ENCODE measurements around the gene SUFU.

Gene SUFU

DNA sequence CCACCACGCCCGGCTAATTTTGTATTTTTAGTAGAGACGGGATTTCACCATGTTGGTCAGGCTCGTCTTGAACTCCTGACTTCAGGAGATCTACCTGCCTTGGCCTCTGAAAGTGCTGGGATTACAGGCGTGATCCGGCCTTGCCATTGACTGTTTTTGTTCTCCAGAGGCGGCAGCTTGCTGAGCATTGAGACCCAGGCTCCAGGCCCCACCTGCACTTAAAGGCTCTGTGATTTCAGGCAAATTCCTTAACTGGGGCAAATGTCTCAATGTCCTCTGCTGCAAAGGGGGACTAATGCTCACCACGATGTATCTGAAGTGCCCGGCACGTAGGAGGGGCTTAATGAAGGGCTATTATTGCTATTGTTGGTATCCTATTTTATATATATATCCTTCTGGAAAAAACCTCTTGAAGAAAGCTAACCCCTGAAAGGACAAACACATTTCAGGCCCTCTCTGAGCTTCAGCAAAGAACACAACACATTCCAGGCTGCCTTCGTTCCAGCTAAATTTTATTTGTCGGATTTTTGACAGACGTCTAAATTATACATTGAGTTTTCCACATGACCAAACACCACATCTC lies 169.6 kb downstream of the SUFU start:
- no peak for DNase-seq (ENCODE audit: low spot score)
- TF ChIP-seq, protein P1, sequence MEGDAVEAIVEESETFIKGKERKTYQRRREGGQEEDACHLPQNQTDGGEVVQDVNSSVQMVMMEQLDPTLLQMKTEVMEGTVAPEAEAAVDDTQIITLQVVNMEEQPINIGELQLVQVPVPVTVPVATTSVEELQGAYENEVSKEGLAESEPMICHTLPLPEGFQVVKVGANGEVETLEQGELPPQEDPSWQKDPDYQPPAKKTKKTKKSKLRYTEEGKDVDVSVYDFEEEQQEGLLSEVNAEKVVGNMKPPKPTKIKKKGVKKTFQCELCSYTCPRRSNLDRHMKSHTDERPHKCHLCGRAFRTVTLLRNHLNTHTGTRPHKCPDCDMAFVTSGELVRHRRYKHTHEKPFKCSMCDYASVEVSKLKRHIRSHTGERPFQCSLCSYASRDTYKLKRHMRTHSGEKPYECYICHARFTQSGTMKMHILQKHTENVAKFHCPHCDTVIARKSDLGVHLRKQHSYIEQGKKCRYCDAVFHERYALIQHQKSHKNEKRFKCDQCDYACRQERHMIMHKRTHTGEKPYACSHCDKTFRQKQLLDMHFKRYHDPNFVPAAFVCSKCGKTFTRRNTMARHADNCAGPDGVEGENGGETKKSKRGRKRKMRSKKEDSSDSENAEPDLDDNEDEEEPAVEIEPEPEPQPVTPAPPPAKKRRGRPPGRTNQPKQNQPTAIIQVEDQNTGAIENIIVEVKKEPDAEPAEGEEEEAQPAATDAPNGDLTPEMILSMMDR (IDR thresholded peaks at IDR 0.05; ENCODE audit: extremely low read depth, missing control alignments), result no peak

DNA sequence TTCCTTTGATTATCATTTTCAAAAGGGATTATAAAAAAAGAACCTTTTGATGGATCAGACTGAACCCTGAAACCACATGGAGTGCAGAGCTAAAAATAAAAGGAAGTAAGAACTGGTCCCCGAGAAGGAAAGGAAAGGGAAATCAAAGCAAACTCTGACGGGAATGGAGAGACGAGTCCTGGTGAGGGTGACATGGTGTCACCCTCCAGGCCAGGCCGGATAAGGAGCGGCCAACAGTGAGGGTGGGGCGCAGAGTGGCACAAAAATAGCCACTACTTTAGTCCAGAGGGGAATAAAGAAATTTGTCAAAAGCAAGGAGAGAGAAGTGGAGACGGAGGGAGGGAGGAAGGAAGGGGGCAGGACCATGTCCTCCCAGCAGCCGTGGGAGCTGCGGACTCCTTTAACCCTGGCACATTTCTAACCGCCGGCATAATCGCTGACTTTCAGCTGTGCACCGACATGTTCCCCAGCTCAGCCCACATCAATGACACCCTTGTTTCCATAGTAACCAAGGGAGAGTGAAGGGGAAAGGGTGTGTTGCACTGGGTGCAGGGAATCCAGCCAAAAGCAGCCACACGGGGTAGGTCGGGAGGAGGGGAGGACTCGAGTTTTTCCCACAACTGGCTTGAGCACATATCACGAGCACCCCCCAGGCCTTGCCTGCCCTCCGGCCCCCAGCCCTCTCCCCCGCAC lies 170.2 kb downstream of the SUFU start:
- DNase-seq (ENCODE audit: low spot score), result peak; percentile 75
- TF ChIP-seq, protein P1 (IDR thresholded peaks at IDR 0.05; ENCODE audit: extremely low read depth, missing control alignments), result no peak

DNA sequence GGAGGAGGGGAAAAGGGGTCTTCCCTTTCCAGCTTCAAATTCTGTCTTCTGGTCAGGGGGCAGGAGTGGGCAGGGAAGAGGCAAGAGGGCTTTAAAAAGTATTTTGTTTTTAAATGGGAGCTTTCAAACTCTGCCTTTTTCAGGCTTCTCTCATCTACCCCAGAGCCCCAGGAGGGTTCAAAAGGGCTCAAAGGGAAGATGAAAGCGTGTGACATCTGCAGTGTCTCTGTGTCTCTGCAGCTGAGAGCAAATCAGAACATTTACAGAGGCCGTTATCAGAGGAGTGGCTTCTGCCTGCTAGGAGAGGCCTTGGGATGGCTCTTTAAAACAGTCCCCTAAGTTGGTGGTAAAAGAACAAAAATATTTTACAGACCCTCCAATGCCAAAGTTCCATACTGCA lies 170.8 kb downstream of the SUFU start:
- TF ChIP-seq, protein P1 (IDR thresholded peaks at IDR 0.05; ENCODE audit: extremely low read depth, missing control alignments), result no peak
- DNase-seq (ENCODE audit: low spot score), result no peak

DNA sequence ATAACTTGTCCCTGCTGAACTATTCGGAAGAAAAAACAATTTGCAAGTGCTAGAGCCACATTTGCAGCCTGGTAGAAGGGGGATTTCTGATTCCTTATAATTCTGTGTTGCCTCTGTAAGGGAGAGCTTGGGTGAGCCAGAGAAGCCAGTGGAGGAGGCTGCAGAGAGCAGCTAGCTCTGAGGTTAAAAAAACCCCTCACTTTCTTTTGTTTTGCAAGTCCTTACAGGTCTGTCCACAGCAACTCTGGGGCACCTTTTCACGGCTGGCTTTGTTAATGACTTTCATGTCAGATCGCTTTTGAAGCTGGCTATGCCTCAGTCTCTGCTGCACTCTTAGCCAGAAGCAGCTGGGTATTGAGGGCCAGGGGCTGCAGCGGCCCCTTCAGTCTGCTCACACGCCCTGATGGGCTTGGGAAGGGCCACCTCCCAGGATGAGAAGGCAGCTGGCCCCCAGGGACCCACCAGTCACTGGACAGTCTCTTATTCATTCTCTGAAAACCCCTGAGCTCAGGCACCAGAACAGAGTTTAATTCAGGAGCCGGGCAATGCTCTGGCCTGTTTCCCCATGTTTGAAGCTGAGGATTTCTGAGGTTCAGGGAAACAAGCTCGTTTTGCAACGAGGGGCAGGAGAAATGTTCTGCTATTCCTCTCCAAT lies 171.4 kb downstream of the SUFU start:
- TF ChIP-seq, protein P1 (IDR thresholded peaks at IDR 0.05; ENCODE audit: extremely low read depth, missing control alignments), result no peak
- no peak for DNase-seq (ENCODE audit: low spot score)

DNA sequence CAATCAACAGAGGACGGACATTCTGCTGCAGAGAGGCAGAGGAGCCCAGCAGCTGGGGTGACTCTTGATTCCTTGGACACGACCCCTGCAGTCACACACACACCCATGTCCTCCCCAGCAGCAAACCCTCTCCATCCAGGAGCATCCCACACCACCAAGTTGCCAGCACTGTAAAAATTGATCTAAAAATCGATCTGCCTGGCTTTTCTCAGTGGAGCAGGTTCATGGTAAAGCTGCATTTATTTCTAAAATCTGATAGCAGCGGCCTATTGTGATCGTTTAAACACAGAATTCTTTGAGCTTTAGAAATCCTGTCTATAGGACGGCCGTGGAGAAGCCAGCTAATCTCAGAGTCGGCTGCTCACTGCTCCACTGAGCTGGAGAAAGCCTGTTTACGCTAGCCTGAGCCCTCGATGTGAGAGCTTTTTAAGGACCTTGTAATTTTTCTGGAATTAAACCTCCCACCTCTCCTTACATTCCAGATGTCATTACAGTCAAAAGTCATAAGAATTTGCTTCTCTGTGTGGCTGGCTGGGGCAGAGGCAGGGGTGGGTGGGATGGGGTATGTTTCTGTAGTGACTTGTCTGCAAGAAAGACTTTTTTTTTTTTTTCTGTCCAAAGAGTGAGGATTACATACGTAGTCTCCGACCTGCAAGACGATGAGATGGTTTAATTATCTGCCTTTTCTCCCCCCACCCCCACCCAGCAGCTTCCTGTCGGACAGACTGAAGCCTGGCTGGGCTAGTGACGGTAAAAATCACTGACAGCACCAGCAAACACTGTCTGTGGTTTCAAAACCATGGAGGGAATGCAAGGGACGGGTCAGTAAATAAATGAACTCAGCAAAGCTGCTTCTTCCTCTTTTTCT lies 172.1 kb downstream of the SUFU start:
- peak; percentile 7 for DNase-seq (ENCODE audit: low spot score)
- TF ChIP-seq, protein P1 (IDR thresholded peaks at IDR 0.05; ENCODE audit: extremely low read depth, missing control alignments), result no peak

DNA sequence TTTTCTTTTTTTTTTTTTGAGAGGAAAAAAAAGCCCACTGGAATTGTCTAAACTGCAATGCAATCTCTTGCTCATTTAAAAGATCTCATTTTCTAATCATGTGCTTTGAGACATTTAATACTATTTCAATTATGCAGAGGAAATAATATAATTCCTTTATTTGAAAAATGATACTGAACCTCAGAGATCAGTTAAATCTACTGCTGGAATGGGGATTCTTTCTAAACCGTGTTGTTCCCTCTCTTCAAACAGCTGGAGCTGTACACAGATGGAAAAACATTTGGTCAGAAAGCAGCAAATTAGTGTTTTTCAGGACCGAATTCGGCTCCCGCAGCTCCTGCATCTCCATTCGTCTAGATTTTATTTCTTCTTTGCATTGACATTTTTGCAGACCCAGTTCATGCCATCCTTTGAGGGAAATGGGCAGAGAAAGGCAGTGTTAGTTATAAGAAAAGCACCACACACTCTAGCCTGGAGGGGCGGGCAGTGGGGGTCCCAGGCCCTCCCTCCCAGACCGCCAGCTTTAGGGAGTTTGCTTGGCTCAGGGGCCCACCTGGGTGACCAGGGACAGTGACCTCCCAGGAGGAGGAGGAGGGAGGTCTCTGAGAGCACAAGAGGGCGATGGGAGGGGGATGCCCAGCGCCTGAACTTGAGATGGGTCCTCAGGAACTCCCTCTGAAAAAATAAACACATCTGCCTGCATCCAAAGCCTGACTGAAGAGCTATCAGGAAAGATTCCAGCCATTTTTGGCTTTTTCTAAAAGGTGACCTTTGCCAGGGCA lies 173.0 kb downstream of the SUFU start:
- TF ChIP-seq, protein P1 (IDR thresholded peaks at IDR 0.05; ENCODE audit: extremely low read depth, missing control alignments), result no peak
- DNase-seq (ENCODE audit: low spot score), result no peak
